Neural progenitor cell (in vitro differentiated cells): Measurements from ENCODE around the gene ZBTB9. TPM values are rescaled to one million over a fixed set of nuclear protein-coding genes. Genes with fewer than 3 reads are reported as not detected.

ENCODE experiments used
- DNase-seq: peaks from one replicate; pipeline ENCODE4 v3.0.0-alpha.2; 2016; ENCODE audit warnings: low spot score
- H2AFZ ChIP-seq: fragments of 200-600 bp; sonication (generic); replicated peaks from 2 replicates; pipeline ENCODE4 v1.6.1; 2016; ENCODE audit warnings: antibody characterized with exemption
- H3F3A ChIP-seq: fragments of 200-600 bp; sonication (generic); 2 replicates; pipeline ENCODE4 v1.6.1; 2016; ENCODE audit warnings: antibody characterized with exemption, low read depth
- H3K27ac ChIP-seq: fragments of 200-600 bp; sonication (generic); 2 replicates; pipeline ENCODE4 v1.5.1; 2016; ENCODE audit warnings: mild to moderate bottlenecking
- H3K27me3 ChIP-seq: fragments of 200-600 bp; sonication (generic); 2 replicates; pipeline ENCODE4 v1.6.1; 2016; ENCODE audit warnings: mild to moderate bottlenecking, moderate library complexity
- H3K36me3 ChIP-seq: fragments of 200-600 bp; sonication (generic); 2 replicates; pipeline ENCODE4 v1.5.1; 2016
- H3K4me1 ChIP-seq: fragments of 200-600 bp; sonication (generic); 2 replicates; pipeline ENCODE4 v1.6.1; 2016; ENCODE audit warnings: mixed run types
- H3K4me2 ChIP-seq: fragments of 200-600 bp; sonication (generic); 2 replicates; pipeline ENCODE4 v1.6.1; 2016
- H3K4me3 ChIP-seq: fragments of 200-600 bp; sonication (generic); 2 replicates; pipeline ENCODE4 v1.5.1; 2016
- H3K79me2 ChIP-seq: fragments of 200-600 bp; sonication (generic); 2 replicates; pipeline ENCODE4 v1.6.1; 2016; ENCODE audit warnings: low read depth
- H3K9ac ChIP-seq: fragments of 200-600 bp; sonication (generic); 2 replicates; pipeline ENCODE4 v1.6.1; 2016
- H3K9me3 ChIP-seq: fragments of 200-600 bp; sonication (generic); 2 replicates; pipeline ENCODE4 v1.5.1; 2016; ENCODE audit warnings: low read depth
- H4K20me1 ChIP-seq: fragments of 200-600 bp; sonication (generic); 2 replicates; pipeline ENCODE4 v1.6.1; 2016; ENCODE audit warnings: low read depth
- H3K27ac Mint-ChIP-seq: 3 replicates; pipeline ENCODE4 v1.8.0; 2021; ENCODE audit warnings: mixed read lengths
- H3K27me3 Mint-ChIP-seq: 2 replicates; pipeline ENCODE4 v1.8.0; 2022; ENCODE audit warnings: low read depth, mild to moderate bottlenecking, inconsistent platforms, moderate library complexity, mixed read lengths; ENCODE audit not compliant: insufficient read depth
- H3K36me3 Mint-ChIP-seq: 3 replicates; pipeline ENCODE4 v1.8.0; 2021; ENCODE audit warnings: mixed read lengths
- H3K4me1 Mint-ChIP-seq: 3 replicates; pipeline ENCODE4 v1.8.0; 2021; ENCODE audit warnings: mixed read lengths
- H3K4me3 Mint-ChIP-seq: 3 replicates; pipeline ENCODE4 v1.8.0; 2021; ENCODE audit warnings: mild to moderate bottlenecking, moderate library complexity, mixed read lengths
- H3K9me3 Mint-ChIP-seq: 3 replicates; pipeline ENCODE4 v1.8.0; 2020; ENCODE audit warnings: mixed read lengths
- EZH2 ChIP-seq: fragments of 200-600 bp; sonication (generic); IDR thresholded peaks from 2 replicates; pipeline ENCODE4 v1.6.1; 2017; ENCODE audit warnings: antibody characterized with exemption, mild to moderate bottlenecking, moderate library complexity
- EZH2phosphoT487 ChIP-seq: fragments of 200-600 bp; sonication (generic); IDR thresholded peaks from 2 replicates; pipeline ENCODE4 v1.6.1; 2017; ENCODE audit warnings: antibody characterized with exemption
- total RNA-seq: library from RNA; depleted of rRNA; stranded (reverse); fragments of >200 nt; gene quantifications from 2 replicates; pipeline ENCODE4 v1.2.3, GENCODE V29; 2015; ENCODE audit warnings: low replicate concordance
- TF ChIP-seq, protein P1 (sequence below): fragments of 200-600 bp; sonication (generic); IDR thresholded peaks from 2 replicates; pipeline ENCODE4 v1.5.1; 2017; ENCODE audit warnings: antibody characterized with exemption, mild to moderate bottlenecking

ZBTB9 gene
- total RNA-seq, 1 donor from 2014 or later = 10.2 TPM

DNA sequence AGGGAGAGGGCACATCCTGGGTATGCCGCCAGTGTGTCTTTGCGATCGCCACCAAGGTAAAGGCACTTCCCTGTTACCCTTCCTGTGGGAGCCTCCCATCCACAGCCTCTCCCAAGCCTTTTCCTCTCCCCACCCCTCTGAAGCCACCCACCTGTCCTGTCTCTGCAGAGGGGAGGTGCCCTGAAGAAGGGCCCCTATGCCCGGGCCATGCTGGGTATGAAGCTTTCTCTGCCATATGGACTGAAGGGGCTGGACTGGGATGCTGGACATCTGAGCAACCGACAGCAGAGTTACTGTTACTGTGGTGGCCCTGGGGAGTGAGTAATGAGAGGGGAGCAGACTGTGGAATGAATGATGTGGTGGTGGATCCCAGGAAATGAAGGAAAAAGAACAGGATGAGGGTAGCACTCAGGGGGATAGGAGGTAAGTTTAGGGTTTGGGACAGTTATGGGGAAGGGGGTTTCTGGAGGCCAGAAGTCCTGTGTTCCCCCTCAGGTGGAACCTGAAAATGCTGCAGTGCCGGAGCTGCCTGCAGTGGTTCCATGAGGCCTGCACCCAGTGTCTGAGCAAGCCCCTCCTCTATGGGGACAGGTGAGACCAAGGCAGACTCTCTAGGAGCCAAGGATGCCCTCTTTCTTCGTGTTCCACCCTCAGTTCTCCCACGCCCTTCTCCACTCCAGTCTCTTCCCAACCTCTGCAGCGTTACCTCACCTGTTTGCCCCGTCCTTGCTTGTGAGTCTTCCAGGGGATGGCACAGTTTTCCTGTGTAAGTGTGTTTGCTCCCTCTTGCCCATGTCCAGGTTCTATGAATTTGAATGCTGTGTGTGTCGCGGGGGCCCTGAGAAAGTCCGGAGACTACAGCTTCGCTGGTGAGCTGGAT, 40.9 kb upstream of the ZBTB9 start:
- peak overlapping the region; percentile 5 for H3K4me3 Mint-ChIP-seq
- no peak overlapping the region for H3K27ac Mint-ChIP-seq
- H3K4me1 ChIP-seq = peaks cover 15% of the 10 kb centered on the region
- no peaks in the 10 kb centered on the region for H3K27me3 ChIP-seq
- H3K4me2 ChIP-seq = no peak overlapping the region
- no peaks in the 10 kb centered on the region for H3K9me3 Mint-ChIP-seq
- peaks cover 53% of the 10 kb centered on the region for H3K79me2 ChIP-seq
- TF ChIP-seq EZH2phosphoT487 = no peak
- no peak for TF ChIP-seq EZH2
- TF ChIP-seq, protein P1, sequence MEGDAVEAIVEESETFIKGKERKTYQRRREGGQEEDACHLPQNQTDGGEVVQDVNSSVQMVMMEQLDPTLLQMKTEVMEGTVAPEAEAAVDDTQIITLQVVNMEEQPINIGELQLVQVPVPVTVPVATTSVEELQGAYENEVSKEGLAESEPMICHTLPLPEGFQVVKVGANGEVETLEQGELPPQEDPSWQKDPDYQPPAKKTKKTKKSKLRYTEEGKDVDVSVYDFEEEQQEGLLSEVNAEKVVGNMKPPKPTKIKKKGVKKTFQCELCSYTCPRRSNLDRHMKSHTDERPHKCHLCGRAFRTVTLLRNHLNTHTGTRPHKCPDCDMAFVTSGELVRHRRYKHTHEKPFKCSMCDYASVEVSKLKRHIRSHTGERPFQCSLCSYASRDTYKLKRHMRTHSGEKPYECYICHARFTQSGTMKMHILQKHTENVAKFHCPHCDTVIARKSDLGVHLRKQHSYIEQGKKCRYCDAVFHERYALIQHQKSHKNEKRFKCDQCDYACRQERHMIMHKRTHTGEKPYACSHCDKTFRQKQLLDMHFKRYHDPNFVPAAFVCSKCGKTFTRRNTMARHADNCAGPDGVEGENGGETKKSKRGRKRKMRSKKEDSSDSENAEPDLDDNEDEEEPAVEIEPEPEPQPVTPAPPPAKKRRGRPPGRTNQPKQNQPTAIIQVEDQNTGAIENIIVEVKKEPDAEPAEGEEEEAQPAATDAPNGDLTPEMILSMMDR = no peak
- peaks cover 6% of the 10 kb centered on the region for H3K27me3 Mint-ChIP-seq
- no peaks in the 10 kb centered on the region for H3K9me3 ChIP-seq
- peaks cover 63% of the 10 kb centered on the region for H3F3A ChIP-seq
- DNase-seq = no peak
- H3K4me3 ChIP-seq = no peak overlapping the region
- no peak overlapping the region for H3K27ac ChIP-seq
- no peak overlapping the region for H3K9ac ChIP-seq
- H3K36me3 Mint-ChIP-seq = peaks cover 24% of the 10 kb centered on the region
- H3K36me3 ChIP-seq = no peaks in the 10 kb centered on the region
- H4K20me1 ChIP-seq = peaks cover 27% of the 10 kb centered on the region
- H3K4me1 Mint-ChIP-seq = peaks cover 52% of the 10 kb centered on the region
- H2AFZ ChIP-seq = no peak overlapping the region

GRCh38 chr6:33414592-33415271, 39.6 kb upstream of the ZBTB9 start:
- H3F3A ChIP-seq = peaks cover 63% of the 10 kb centered on the region
- H3K27me3 ChIP-seq = no peaks in the 10 kb centered on the region
- Mint-ChIP-seq H3K27ac (peak overlapping the region; percentile 64), H3K9me3 (no peaks in the 10 kb centered on the region), H3K4me1 (peaks cover 57% of the 10 kb centered on the region), H3K36me3 (peaks cover 24% of the 10 kb centered on the region), H3K4me3 (peak overlapping the region; percentile 62), H3K27me3 (peaks cover 8% of the 10 kb centered on the region)
- H4K20me1 ChIP-seq = peaks cover 27% of the 10 kb centered on the region
- TF ChIP-seq EZH2phosphoT487 = no peak
- TF ChIP-seq, protein P1 = peak; percentile 58
- H3K9me3 ChIP-seq = no peaks in the 10 kb centered on the region
- H3K9ac ChIP-seq = no peak overlapping the region
- peaks cover 53% of the 10 kb centered on the region for H3K79me2 ChIP-seq
- peaks cover 28% of the 10 kb centered on the region for H3K4me1 ChIP-seq
- H3K27ac ChIP-seq = no peak overlapping the region
- H3K4me3 ChIP-seq = no peak overlapping the region
- H2AFZ ChIP-seq = no peak overlapping the region
- DNase-seq = peak; percentile 42
- no peak overlapping the region for H3K4me2 ChIP-seq
- no peaks in the 10 kb centered on the region for H3K36me3 ChIP-seq

- H3K9ac ChIP-seq = no peak overlapping the region
- peaks cover 24% of the 10 kb centered on the region for H3K36me3 Mint-ChIP-seq
- H3K27ac ChIP-seq = no peak overlapping the region
Observed at GRCh38 chr6:33415831-33416230, 38.5 kb upstream of the ZBTB9 start.

More at GRCh38 chr6:33415831-33416230, 38.5 kb upstream of the ZBTB9 start:
- peaks cover 8% of the 10 kb centered on the region for H3K27me3 Mint-ChIP-seq
- H4K20me1 ChIP-seq = peaks cover 27% of the 10 kb centered on the region
- H3K4me1 ChIP-seq = peaks cover 28% of the 10 kb centered on the region
- no peak for TF ChIP-seq EZH2
- TF ChIP-seq, protein P1 = no peak
- no peak for TF ChIP-seq EZH2phosphoT487
- peak overlapping the region; percentile 62 for H3K4me3 Mint-ChIP-seq
- H3K27ac Mint-ChIP-seq = no peak overlapping the region
- H2AFZ ChIP-seq = no peak overlapping the region
- H3K9me3 ChIP-seq = no peaks in the 10 kb centered on the region
- H3F3A ChIP-seq = peaks cover 61% of the 10 kb centered on the region
- H3K27me3 ChIP-seq = no peaks in the 10 kb centered on the region
- no peaks in the 10 kb centered on the region for H3K36me3 ChIP-seq
- peak overlapping the region; percentile 84 for H3K4me3 ChIP-seq
- H3K4me2 ChIP-seq = peak overlapping the region; percentile 88
- H3K4me1 Mint-ChIP-seq = peaks cover 57% of the 10 kb centered on the region
- H3K79me2 ChIP-seq = peaks cover 59% of the 10 kb centered on the region
- no peaks in the 10 kb centered on the region for H3K9me3 Mint-ChIP-seq
- DNase-seq = no peak
